ENCODE measurements around the gene ARFGAP2.

The ARFGAP2 gene

GRCh38 chr11:47163898-47164297 is 12.8 kb downstream of the ARFGAP2 start:
- TF ChIP-seq, protein P1, sequence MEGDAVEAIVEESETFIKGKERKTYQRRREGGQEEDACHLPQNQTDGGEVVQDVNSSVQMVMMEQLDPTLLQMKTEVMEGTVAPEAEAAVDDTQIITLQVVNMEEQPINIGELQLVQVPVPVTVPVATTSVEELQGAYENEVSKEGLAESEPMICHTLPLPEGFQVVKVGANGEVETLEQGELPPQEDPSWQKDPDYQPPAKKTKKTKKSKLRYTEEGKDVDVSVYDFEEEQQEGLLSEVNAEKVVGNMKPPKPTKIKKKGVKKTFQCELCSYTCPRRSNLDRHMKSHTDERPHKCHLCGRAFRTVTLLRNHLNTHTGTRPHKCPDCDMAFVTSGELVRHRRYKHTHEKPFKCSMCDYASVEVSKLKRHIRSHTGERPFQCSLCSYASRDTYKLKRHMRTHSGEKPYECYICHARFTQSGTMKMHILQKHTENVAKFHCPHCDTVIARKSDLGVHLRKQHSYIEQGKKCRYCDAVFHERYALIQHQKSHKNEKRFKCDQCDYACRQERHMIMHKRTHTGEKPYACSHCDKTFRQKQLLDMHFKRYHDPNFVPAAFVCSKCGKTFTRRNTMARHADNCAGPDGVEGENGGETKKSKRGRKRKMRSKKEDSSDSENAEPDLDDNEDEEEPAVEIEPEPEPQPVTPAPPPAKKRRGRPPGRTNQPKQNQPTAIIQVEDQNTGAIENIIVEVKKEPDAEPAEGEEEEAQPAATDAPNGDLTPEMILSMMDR (conservative IDR thresholded peaks at IDR 0.05): no peak
- TF ChIP-seq ZFX (IDR thresholded peaks at IDR 0.05): no peak
- no peak overlapping the region for H3K27ac ChIP-seq

GRCh38 chr11:47163193-47163592 is 13.5 kb downstream of the ARFGAP2 start:
- TF ChIP-seq, protein P1 (conservative IDR thresholded peaks at IDR 0.05): no peak
- TF ChIP-seq ZFX (IDR thresholded peaks at IDR 0.05): no peak
- no peak overlapping the region for H3K27ac ChIP-seq

DNA sequence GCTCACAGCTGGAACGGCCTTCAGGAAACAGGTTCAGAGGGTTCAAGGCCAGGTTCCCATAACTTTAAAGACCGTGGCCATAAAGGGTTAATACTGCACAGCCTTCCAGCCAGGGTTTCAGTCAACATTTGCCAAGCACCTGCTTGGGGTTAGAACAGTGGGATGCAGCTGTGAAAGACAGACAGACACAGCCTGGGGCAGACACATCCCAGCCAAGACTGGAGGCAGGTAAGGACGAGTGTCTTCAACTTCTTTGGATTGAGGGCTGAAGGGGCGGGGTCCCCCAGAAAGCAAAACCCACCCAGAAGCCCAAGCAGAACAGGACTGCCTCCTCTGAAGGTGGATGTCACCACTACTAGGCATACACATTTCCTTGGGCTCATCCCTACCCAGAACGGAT is 14.3 kb downstream of the ARFGAP2 start:
- TF ChIP-seq ZFX (IDR thresholded peaks at IDR 0.05): no peak
- TF ChIP-seq, protein P1 (conservative IDR thresholded peaks at IDR 0.05): no peak
- no peak overlapping the region for H3K27ac ChIP-seq

DNA sequence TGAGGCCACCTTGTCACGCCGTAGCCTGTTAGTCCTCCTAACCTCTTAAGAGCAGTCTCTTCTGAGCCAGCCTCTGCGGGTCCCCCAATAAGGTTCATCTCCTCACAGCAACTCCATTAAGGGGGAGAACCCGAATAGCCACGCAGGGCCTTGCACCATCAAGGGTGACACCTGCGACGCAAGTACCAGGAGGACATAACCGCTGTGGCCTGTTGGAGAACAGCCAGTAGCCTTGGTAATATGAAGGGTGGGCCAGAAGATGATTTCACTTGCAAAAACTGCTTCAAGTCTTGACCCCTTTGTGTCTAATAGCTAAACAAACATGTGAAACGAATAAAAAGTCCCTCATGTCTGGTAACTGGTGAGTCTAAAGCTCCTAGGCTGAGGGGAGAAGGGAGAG is 14.8 kb downstream of the ARFGAP2 start:
- TF ChIP-seq, protein P1 (conservative IDR thresholded peaks at IDR 0.05): no peak
- no peak for TF ChIP-seq ZFX (IDR thresholded peaks at IDR 0.05)
- H3K27ac ChIP-seq: no peak overlapping the region

- no peak for TF ChIP-seq ZFX (IDR thresholded peaks at IDR 0.05)
- TF ChIP-seq, protein P1 (conservative IDR thresholded peaks at IDR 0.05): peak; percentile 92
- no peak overlapping the region for H3K27ac ChIP-seq
These were observed 15.4 kb downstream of the ARFGAP2 start for GRCh38 chr11:47161134-47161854.

GRCh38 chr11:47160753-47161133 is 15.9 kb downstream of the ARFGAP2 start:
- TF ChIP-seq ZFX (IDR thresholded peaks at IDR 0.05): no peak
- TF ChIP-seq, protein P1 (conservative IDR thresholded peaks at IDR 0.05): no peak
- H3K27ac ChIP-seq: no peak overlapping the region

DNA sequence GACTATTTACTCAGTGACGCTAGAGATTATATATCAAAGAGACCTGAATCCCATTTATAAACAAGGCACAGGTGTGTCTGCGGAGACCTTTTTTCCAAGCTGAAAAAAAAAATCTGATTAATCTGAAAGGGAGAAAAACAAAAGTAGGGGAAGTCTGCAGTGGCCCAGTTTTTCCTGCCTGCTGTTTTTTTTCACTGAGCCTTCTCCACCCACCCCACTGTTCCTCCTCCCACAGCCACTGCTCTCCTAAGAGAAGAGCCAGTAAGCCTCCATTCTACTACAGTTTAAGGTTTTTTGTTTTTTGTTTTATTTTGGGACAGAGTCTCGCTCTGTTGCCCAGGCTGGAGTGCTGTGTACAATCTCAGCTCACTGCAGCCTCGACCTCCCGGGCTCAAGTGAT is 18.4 kb downstream of the ARFGAP2 start:
- no peak overlapping the region for H3K27ac ChIP-seq
- TF ChIP-seq ZFX (IDR thresholded peaks at IDR 0.05): no peak
- TF ChIP-seq, protein P1 (conservative IDR thresholded peaks at IDR 0.05): no peak

Measured in C4-2B (cell line).